OCI-LY1 (cell line): ENCODE measurements around the gene DTNB.
"Not testable (repeated sequence)": the region's sequence is repeated elsewhere in the genome, so short reads cannot be mapped to it uniquely, and the experiment has no call there.

ENCODE experiments used
- EZH2 ChIP-seq: fragments of 200-600 bp; sonication (generic), shearing (Covaris generic); IDR thresholded peaks from 2 replicates; pipeline ENCODE4 v1.8.0; 2017; ENCODE audit warnings: borderline replicate concordance, mixed run types, mild to moderate bottlenecking, antibody characterized with exemption, low read length, moderate library complexity, mixed read lengths
- TF ChIP-seq, protein P1 (sequence below): fragments of 200-600 bp; sonication (generic), shearing (Covaris generic); IDR thresholded peaks from 2 replicates; pipeline ENCODE4 v1.5.1; 2017; ENCODE audit warnings: mild to moderate bottlenecking, antibody characterized with exemption, low read length, moderate library complexity, mixed read lengths

DNA sequence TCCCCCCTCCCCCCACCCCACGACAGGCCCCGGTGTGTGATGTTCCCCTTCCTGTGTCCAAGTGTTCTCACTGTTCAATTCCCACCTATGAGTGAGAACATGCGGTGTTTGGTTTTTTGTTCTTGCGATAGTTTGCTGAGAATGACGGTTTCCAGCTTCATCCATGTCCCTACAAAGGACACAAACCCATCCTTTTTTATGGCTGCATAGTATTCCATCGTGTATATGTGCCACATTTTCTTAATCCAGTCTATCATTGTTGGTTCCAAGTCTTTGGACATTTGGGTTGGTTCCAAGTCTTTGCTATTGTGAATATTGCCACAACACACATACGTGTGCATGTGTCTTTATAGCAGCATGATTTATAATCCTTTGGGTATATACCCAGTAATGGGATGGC lies 260.0 kb downstream of the DTNB start:
- TF ChIP-seq, protein P1, sequence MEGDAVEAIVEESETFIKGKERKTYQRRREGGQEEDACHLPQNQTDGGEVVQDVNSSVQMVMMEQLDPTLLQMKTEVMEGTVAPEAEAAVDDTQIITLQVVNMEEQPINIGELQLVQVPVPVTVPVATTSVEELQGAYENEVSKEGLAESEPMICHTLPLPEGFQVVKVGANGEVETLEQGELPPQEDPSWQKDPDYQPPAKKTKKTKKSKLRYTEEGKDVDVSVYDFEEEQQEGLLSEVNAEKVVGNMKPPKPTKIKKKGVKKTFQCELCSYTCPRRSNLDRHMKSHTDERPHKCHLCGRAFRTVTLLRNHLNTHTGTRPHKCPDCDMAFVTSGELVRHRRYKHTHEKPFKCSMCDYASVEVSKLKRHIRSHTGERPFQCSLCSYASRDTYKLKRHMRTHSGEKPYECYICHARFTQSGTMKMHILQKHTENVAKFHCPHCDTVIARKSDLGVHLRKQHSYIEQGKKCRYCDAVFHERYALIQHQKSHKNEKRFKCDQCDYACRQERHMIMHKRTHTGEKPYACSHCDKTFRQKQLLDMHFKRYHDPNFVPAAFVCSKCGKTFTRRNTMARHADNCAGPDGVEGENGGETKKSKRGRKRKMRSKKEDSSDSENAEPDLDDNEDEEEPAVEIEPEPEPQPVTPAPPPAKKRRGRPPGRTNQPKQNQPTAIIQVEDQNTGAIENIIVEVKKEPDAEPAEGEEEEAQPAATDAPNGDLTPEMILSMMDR, result not testable (repeated sequence)
- TF ChIP-seq EZH2, result not testable (repeated sequence)
